Stimulated activated CD4-positive, alpha-beta T cell treated with anti-CD3 and anti-CD28 coated beads, Interleukin-15, amount 100 ng/mL, for 1 hour (primary cell): ENCODE data around the gene ANTXR1.

Experiments used
- DNase-seq, 2 donors: peaks; one replicate each; pipeline ENCODE4 v3.0.0-alpha.2; 2020; ENCODE audit warnings: low read depth in 1 of 2, low spot score in 1 of 2

ANTXR1 gene

DNA sequence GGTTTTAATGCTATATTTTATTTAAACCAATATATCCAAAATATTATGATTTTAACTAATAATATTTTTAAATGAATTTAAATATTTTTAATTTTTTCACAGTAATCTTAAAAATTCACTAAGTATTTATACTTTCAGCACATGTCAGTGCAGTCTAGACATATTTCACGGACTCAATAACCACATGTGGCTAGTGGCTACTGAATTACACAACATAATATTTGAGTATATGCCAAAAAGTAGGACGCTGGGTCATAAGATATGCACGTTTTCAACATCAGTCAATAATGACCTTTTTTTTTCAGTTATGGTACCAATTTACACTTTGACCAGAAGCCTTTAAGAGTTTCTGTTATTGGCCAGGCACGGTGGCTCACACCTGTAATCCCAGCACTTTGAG lies 256.4 kb downstream of the ANTXR1 start:
- no peak for DNase-seq

DNA sequence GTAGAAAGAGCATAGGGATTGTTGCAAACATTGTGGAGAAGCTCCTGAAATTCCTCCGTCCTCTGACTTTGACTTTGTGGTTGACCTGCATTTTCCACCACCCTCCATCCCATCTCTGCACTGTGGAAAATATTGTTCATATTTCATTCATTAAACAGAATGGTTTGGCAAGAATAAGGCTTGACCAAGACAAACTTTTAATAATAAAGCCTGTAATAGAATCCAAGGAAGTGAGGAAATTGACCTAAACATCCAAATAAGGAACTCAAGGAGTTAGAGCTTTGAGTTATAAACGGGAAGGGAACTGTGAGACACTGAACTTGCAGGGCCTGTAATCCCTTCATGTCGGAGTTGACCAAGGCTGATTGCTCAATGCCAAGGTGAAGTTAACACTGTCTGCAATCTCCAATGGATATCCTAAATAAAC lies 258.9 kb downstream of the ANTXR1 start:
- DNase-seq: no peak

DNA sequence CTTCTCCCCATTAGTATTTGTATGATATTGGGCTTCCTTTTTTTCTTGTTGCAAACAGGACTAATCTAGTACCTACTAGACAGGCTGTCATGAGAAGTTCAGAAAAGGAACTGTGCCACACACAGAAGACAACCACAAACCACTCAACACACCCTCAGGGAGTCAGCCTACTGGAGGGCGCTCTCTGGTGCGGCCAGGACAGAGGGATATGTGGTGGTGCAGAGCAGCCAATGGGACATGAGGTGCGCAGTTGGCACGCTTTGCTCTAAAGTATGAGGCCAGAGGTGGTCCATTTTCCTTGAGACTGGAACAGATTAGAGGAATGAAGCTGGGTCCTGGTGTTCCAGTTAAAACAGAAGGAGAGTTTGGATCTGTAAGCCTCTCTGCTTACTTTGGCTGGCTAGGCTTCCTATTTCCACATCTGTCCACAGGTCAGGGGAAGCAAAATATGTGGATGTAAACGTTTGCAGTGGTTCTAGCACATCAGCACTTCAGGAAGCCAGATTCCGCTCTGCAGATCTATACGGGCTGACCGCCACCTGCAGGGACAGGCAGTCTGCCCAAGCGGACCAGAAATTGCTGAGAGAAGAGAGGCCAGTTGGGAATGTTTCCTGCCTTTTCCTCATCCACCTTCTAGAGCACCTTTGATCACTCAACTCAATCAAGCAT lies 260.0 kb downstream of the ANTXR1 start:
- no peak for DNase-seq

DNA sequence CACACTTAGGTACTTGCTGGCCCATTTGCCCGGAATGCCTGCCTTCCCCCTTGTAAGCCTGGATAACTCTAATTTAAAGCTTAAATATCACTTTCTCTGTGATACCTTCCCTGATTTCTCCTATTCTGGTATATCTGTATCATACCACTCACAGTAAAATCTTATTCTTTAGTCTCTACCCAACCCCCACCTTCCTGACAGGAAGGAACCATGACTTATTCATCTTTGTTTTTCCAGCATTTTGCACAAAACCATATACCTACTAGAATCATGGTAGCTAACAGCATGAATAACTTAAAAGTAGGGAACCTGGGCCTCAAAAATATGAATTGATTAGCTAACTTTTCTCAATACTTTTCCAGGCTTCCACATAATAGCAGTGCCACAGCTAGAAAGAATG lies 262.5 kb downstream of the ANTXR1 start:
- DNase-seq: no peak

DNA sequence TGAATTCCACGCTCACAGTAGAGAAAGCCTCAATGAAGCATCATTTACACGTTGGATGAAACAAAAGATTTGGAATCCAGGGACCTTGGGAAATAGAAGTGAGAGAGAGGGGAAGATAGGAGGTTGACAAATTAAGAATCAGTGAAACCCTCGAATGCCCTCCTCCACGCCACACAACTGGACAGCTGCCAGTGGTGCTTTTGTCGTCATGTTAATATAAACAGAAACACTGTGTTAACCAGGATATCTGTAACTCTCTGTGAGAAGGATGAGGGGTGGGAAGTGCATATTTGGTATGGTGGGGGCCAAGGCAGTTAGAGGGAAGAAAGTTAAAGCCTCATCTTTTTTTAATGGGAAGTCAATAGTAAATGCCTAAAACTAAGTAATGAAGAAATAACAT lies 265.4 kb downstream of the ANTXR1 start:
- no peak for DNase-seq

DNA sequence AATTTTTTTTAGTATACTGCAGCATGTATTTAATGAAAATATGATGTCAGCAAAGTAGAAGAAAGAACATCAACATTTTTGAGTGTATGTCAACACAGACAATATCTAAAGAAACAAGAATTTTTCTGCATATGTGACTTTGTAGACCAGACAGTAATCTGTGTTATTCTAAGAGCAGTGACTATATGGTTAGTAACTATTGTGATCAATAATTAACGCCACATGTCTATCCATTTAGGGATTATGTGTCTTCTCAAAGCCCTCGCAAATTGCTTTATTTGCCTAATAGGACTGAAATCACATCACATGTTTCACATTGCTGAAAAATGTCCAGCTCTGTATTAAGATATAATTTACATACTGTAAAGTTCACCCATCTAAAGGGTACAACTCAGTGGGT lies 266.2 kb downstream of the ANTXR1 start:
- DNase-seq: no peak

DNA sequence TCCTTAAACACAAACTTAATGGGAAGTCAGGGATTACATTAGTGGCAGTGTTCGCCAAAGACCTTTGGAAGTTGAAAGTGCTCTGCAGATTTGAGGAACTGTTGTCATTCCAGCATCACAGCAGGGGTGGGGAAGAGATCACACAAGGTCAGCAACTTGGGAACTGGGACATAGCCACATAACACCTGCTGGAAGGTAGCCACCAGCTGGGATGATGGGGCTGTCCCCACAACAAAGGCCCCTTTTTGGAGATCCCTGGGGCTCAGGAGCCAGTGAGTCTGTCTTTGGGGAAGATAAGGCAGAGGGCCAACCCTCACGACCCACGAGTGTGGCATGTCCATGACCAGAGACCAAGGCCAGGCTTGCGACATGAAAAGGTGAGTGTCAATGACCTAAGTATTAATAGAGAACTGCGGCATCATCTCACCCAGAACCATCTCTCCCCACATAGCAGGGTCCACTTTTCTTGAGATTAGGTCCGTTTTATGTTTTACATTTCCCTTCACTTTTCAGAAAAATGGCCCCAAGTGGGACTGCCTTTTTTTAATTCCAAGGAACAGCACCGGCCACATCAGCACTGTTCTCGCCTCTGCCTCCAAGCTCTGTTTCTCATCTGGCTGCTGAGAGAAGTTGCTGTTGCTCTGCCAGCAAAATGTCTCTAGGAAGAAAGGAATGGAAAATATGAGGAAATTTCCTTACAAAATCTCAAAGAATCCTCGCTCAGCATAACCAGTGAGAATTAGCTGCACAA lies 267.1 kb downstream of the ANTXR1 start:
- no peak for DNase-seq

DNA sequence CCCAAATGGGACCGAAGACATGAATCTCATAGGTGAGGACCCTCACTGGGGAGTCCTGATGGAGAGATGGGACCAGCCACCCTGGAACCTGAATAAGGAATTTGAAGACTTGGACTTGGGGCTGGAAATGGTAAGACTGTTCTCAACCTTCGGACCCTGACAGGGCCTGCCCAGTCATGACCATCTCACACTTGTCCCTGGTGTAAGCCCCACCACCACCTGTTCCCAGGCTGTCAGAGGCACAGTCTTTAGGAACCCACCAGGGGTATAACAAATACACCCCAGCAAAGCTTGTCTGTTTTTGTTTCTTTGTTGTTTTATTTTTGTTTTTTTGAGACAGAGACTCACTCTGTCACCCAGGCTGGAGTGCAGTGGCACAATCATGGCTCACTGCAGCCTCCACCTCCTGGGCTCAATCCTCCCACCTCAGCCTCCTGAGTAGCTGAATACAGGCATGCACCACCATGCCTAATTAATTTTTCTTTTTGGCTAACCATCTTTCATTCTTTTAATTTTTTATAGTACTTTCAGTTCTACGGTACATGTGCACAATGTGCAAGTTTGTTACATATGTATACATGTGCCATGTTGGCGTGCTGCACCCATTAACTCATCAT lies 267.9 kb downstream of the ANTXR1 start:
- no peak for DNase-seq

DNA sequence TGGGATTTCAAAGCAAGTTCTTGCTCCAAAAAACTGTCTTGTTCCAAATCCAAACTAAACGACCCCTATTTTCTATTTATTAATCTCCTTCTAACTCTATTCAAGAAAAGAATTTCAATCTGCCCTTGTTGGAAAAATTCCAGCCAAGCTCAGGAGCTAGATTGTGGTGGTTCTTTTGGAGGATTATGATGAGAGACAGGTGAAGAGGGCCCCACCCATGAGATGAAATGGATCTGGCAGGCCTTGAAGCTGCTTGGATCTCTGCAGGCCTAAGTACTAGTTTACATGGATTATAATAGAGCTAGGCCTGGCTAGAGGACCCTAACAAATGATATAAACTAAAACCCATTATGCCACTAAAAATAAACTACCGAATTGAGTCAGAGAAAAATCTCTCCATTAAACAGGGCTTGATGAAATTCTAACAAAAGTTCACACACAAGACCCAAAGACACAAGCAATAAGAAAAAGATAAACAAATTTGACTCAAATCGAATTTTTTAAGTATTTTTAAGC lies 272.5 kb downstream of the ANTXR1 start:
- DNase-seq: no peak

DNA sequence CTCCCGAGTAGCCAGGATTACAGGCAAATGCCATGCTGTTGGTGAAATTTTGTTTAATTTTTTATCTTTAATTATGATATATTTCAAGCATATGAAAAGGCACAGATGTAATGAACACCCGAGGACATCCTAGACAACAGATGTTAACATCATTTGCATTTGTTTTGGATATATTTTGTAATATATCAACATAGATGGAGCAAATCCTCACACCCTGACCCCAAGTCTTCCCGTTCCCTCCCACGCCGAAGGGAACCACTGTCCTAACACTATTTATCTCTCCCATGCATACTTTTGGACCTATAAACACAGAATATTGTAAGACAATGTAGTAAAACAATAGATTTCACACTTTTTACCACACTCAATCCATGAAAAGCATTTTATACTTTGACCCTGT lies 274.6 kb downstream of the ANTXR1 start:
- DNase-seq: no peak

DNA sequence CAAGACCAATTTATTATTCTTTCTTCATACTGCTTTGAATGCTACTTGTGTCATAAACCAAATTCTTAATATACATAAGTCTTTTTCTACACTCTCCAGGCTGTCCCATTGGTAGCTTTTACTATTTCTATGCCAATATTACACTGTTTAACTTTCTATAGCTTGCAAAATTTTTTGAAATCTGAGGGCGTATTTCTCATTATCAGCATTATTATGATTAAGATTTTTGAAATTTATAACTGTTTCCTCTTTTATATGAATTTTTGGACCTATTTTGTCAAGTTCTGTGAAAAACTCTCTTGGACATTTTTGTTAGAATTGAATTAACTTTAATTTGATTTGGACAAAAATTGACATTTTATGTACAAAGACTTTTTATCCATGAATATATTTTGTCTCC lies 275.4 kb downstream of the ANTXR1 start:
- DNase-seq: no peak

DNA sequence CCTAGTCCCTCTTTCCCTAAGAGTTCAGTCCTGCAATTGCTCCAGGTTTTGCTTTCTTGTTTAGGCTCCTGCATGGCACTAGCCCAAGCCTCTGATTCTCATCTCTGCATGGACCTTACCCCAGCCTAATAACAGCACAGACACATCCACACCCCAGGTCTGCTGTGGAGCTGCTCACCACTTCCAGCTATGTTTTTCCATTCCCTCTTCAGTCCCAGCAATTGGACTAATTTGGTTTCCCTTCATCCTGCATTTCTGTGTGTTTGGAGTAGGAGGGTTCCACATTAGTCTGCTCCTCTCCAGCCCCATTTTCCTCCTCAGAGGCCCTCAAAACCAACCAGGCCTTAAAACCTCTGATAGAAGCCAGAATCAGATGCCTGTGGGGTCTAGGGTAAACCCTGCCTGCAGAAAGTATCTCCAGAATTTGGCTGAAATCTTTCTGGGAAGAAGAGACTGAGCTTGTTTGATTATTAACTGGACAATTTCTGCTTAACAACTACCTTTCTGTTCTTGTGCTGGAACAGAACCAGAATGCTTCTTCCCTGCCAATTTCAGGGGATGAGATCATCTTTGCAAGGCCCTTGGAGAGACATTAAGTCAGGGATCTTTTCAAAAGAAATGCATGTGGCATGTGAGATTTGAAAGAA lies 278.1 kb downstream of the ANTXR1 start:
- DNase-seq: no peak

DNA sequence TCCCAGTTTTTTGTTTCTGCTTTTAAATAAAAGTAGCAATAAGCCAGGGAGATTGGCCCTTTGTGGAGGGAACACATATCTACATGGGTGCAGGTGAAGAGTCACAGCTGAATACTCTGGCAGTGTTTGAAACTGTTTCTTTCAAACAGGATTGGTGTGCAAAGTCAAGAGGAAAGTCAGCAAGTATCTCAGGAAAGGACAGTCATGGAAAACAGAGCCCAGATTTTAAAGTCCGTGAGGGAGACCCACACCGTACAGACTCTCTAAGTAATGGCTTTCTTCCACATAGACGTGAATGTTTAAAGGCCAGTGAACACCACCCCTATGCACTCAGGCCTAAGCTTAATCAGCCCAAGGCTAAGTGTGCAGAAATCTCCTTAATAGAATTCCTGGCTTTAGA lies 278.7 kb downstream of the ANTXR1 start:
- no peak for DNase-seq

DNA sequence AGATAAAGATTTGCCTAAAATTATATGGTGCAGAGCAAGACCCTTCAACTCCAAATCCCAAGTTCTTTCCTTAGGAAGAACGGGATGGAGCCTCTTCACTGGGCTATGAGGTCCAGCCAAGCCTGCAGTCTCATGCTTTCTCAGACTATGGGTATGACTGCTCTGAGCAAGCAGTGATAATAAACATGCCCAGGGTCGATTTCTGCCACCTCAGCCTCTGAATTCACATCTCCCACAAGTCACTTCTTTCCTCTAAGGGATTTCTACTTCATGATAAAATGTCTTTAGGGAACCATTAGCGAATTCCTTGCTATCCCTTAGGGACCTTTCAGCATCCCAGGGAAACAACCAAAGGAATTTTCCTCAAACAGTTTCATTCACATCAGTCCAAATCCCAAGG lies 279.3 kb downstream of the ANTXR1 start:
- no peak for DNase-seq

DNA sequence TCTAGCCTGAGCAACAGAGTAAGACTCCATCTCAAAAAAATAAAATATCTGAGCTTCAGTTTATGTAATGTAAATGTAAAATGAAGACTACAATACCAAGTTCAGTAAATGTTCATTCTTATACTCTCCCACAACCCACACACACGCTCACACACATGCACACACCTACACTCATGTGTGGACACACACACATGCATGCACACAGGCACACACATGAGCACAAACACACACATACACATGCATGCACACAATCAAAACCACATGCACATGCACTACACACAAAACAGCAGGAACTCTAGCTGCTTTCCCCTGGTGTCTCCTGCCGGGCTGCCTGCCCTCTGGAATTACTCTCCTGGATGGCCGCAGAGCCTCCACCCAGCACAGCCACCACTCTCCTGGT lies 283.4 kb downstream of the ANTXR1 start:
- DNase-seq: no peak

DNA sequence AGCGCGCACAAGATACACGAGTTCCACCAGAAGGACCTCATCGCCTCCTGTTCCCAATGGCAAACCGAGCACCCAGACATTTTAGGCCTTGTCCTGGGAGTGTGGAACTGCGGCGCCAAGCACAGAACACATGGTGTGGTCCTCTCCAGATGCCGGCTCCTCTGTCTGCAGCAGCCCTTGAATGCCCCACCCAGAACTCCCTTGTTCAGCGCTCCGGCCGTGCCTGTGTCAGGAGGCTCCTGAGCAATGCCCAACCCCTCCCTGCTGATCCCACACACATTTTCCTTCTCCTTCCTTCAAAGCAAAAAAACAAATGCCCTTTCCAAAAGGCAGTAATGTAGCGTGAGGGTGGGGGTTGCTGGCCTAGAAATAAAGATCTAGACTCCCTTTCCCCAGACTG lies 284.2 kb downstream of the ANTXR1 start:
- no peak for DNase-seq

DNA sequence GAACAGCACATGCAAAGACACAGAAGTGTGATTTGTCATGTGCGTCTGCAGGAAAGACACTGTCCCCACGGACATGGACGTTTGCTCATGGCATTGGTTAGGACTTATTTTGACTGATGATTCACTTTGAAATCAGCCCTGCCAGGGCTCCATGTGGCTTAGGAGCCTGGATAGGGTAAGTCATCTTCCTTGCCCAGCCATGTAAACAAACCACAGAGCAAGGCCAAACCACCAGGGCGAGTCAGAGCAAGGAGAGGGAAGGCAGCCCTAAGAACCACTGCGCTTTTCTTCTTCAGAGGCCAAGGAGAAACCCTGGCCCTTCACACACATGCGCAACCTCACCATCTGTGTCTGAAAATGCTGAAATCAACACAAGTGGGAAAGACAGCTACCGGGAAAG lies 285.3 kb downstream of the ANTXR1 start:
- DNase-seq: no peak

DNA sequence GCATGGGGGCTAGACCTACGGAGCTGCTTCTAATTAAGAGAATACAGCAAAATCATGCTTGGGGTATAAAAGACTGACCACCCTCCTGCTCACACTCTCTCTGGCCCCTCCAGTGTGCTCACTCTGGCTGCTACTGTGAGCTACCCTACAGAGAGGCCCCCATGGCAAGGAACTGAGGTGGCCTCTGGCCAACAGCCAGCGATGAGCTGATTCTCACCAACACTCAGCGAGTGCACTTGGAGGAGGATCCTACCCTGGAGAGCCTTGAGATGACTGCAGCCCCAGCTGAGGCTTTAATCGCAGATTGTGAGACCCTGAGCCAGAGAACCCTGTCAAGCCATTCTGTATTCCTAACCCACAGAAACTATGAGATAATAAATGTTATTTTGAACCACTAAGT lies 285.9 kb downstream of the ANTXR1 start:
- DNase-seq: no peak
